ENCODE measurements around the gene CLCNKB.
"Not testable (repeated sequence)": the region's sequence is repeated elsewhere in the genome, so short reads cannot be mapped to it uniquely, and the experiment has no call there.

CLCNKB gene

GRCh38 chr1:16043521-16043920 is at the start of gene CLCNKB:
Gene CLCNKB (plus strand): TSS chr1:16043782. CDS start chr1:16044493, 711 bp downstream.
- H3K4me3 ChIP-seq (replicated peaks; ENCODE audit: low read depth, low read length): no peak within 1 kb of the TSS
- no peak for TF ChIP-seq CTCF (IDR thresholded peaks at IDR 0.05; ENCODE audit: low read length, missing control alignments)
- DNase-seq (ENCODE audit: low read depth): no peak

GRCh38 chr1:15994081-15994480 is 49.5 kb upstream of the CLCNKB start:
- no peak overlapping the region for H3K4me3 ChIP-seq (replicated peaks; ENCODE audit: low read depth, low read length)
- TF ChIP-seq CTCF (IDR thresholded peaks at IDR 0.05; ENCODE audit: low read length, missing control alignments): no peak
- DNase-seq (ENCODE audit: low read depth): no peak

- DNase-seq (ENCODE audit: low read depth): peak; percentile 78
- H3K4me3 ChIP-seq (replicated peaks; ENCODE audit: low read depth, low read length): no peak overlapping the region
- peak; percentile 96 for TF ChIP-seq CTCF (IDR thresholded peaks at IDR 0.05; ENCODE audit: low read length, missing control alignments)
Observed at GRCh38 chr1:15994590-15995351, 48.8 kb upstream of the CLCNKB start.

GRCh38 chr1:15997076-15997585 is 46.5 kb upstream of the CLCNKB start:
- no peak overlapping the region for H3K4me3 ChIP-seq (replicated peaks; ENCODE audit: low read depth, low read length)
- no peak for TF ChIP-seq CTCF (IDR thresholded peaks at IDR 0.05; ENCODE audit: low read length, missing control alignments)

GRCh38 chr1:15997637-15998280 is 45.8 kb upstream of the CLCNKB start:
- H3K4me3 ChIP-seq (replicated peaks; ENCODE audit: low read depth, low read length): no peak overlapping the region
- no peak for TF ChIP-seq CTCF (IDR thresholded peaks at IDR 0.05; ENCODE audit: low read length, missing control alignments)
- DNase-seq (ENCODE audit: low read depth): no peak

More at GRCh38 chr1:15997076-15997585, 46.5 kb upstream of the CLCNKB start:
- no peak for DNase-seq (ENCODE audit: low read depth)

GRCh38 chr1:15998929-15999328 is 44.7 kb upstream of the CLCNKB start:
- no peak overlapping the region for H3K4me3 ChIP-seq (replicated peaks; ENCODE audit: low read depth, low read length)
- no peak for DNase-seq (ENCODE audit: low read depth)
- no peak for TF ChIP-seq CTCF (IDR thresholded peaks at IDR 0.05; ENCODE audit: low read length, missing control alignments)

- not testable (repeated sequence) for DNase-seq (ENCODE audit: low read depth); H3K4me3 ChIP-seq (replicated peaks; ENCODE audit: low read depth, low read length)
Observed at GRCh38 chr1:16001274-16001673, 42.3 kb upstream of the CLCNKB start.
